Gastroesophageal sphincter (tissue), 3 donors: ENCODE data around the gene BTBD9.

ENCODE experiments used
- CTCF ChIP-seq, 4 experiments: fragments of 200-600 bp in 2 of 4; fragments of 450-650 bp in 2 of 4; sonication (generic) in 1 of 4; IDR thresholded peaks; one replicate each; pipeline ENCODE4 v1.5.1; 2017 to 2019; ENCODE audit warnings: antibody characterized with exemption in 4 of 4, mild to moderate bottlenecking in 2 of 4, moderate library complexity in 2 of 4
- EP300 ChIP-seq: sonication (generic); formaldehyde crosslinking; IDR thresholded peaks from one replicate; pipeline ENCODE4 v1.6.1; 2017; ENCODE audit warnings: antibody characterized with exemption, mild to moderate bottlenecking
- POLR2AphosphoS5 ChIP-seq: sonication (generic); formaldehyde crosslinking; IDR thresholded peaks from one replicate; pipeline ENCODE4 v1.6.1; 2017; ENCODE audit warnings: antibody characterized with exemption

GRCh38 chr6:38445336-38445735, 194.4 kb downstream of the BTBD9 start:
- no peak for TF ChIP-seq POLR2AphosphoS5
- no peak for TF ChIP-seq CTCF (IDR thresholded peaks at IDR 0.05)
- no peak for TF ChIP-seq EP300
